Measurements from ENCODE around the gene EFHC1. TPM values are rescaled to one million over a fixed set of nuclear protein-coding genes. Genes with fewer than 3 reads are reported as not detected.

EFHC1 gene
- total and polyA plus RNA-seq, 2 of the 13 experiments (the other 11 are each of a cell fraction or from before 2014, with no cell fraction given), result 23.4 to 29.5 TPM

DNA sequence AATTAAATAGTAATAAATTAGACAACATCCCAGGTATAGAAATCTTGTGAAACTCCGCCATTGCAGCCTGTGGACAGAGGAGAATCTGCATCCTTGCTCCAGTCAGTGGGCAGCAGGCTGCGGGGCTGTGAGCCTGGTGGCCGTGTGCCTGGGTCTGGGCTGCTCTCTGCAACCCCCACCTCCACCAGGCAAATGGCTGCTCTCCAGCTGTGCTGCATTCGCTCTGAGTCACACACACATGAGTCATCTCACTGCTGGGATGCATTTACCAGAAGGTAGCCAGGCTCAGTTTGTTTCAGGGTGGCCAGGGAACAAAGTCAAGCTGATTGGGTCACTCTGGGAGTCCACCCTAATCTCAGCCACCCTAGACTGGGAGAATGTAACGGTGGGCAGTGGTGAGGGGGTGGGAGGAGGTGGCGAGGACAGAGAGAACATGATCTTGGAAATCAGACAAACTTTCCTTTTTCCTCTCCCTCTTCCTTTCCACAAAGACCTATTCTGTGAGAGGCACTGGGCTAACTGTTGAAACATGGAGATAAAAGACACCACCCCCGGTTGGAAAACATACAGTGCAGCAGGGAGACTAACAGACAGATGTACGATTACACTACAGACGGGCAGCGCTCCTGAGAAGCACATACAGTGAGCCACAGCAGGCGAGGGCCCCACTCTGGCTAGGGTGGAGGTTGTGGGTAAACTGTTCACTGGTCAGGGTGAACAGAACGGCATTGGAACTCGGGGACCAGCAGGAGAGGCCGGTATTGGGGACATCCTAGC, 97.5 kb downstream of the EFHC1 start (continued):
- TF ChIP-seq YEATS4 (CRISPR knock-in tag; IDR thresholded peaks at IDR 0.05; ENCODE audit: borderline replicate concordance) (peak; percentile 22; the same call in 1 of the 2 replicates), ZNF160 (CRISPR knock-in tag; IDR thresholded peaks at IDR 0.05) (peak; percentile 44; the same call in 1 of the 2 replicates), ZKSCAN8 (CRISPR knock-in tag; IDR thresholded peaks at IDR 0.05; ENCODE audit: borderline replicate concordance) (peak; percentile 88), ZNF543 (CRISPR knock-in tag; IDR thresholded peaks at IDR 0.05) (no peak), ZNF607 (CRISPR knock-in tag; IDR thresholded peaks at IDR 0.05; ENCODE audit: borderline replicate concordance) (no peak), ZNF761 (CRISPR knock-in tag; conservative IDR thresholded peaks at IDR 0.05) (no peak), MATR3 (CRISPR knock-in tag; IDR thresholded peaks at IDR 0.05) (no peak), TCF7 (IDR thresholded peaks at IDR 0.05; ENCODE audit: low read depth) (no peak), ZSCAN20 (CRISPR knock-in tag; IDR thresholded peaks at IDR 0.05; ENCODE audit: borderline replicate concordance) (no peak), ZNF430 (CRISPR knock-in tag; IDR thresholded peaks at IDR 0.05) (no peak; the same call in 1 of the 2 replicates), RCOR2 (CRISPR knock-in tag; IDR thresholded peaks at IDR 0.05) (peak; percentile 72; the same call in 1 of the 2 replicates), RFX1 (IDR thresholded peaks at IDR 0.05) (no peak; the same call in 1 of the 2 replicates), TARDBP (CRISPR knock-in tag; IDR thresholded peaks at IDR 0.05) (peak; percentile 84; the same call in 1 of the 2 replicates), ZNF556 (CRISPR knock-in tag; IDR thresholded peaks at IDR 0.05; ENCODE audit: borderline replicate concordance) (peak; percentile 38; the same call in 1 of the 2 replicates), TCF7L2 (IDR thresholded peaks at IDR 0.05; ENCODE audit: low read depth, low read length) (no peak), HHEX (CRISPR knock-in tag; IDR thresholded peaks at IDR 0.05) (no peak), GATAD1 (CRISPR knock-in tag; IDR thresholded peaks at IDR 0.05) (0 out of 2 replicates have a peak, but pooled peaks have one; percentile 50), CEBPG (CRISPR knock-in tag; IDR thresholded peaks at IDR 0.05) (peak; percentile 54; the same call in 1 of the 2 replicates)
- TF ChIP-seq, protein P1, sequence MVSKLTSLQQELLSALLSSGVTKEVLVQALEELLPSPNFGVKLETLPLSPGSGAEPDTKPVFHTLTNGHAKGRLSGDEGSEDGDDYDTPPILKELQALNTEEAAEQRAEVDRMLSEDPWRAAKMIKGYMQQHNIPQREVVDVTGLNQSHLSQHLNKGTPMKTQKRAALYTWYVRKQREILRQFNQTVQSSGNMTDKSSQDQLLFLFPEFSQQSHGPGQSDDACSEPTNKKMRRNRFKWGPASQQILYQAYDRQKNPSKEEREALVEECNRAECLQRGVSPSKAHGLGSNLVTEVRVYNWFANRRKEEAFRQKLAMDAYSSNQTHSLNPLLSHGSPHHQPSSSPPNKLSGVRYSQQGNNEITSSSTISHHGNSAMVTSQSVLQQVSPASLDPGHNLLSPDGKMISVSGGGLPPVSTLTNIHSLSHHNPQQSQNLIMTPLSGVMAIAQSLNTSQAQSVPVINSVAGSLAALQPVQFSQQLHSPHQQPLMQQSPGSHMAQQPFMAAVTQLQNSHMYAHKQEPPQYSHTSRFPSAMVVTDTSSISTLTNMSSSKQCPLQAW (CRISPR knock-in tag; IDR thresholded peaks at IDR 0.05), result peak; percentile 61
- TF ChIP-seq, protein P2, sequence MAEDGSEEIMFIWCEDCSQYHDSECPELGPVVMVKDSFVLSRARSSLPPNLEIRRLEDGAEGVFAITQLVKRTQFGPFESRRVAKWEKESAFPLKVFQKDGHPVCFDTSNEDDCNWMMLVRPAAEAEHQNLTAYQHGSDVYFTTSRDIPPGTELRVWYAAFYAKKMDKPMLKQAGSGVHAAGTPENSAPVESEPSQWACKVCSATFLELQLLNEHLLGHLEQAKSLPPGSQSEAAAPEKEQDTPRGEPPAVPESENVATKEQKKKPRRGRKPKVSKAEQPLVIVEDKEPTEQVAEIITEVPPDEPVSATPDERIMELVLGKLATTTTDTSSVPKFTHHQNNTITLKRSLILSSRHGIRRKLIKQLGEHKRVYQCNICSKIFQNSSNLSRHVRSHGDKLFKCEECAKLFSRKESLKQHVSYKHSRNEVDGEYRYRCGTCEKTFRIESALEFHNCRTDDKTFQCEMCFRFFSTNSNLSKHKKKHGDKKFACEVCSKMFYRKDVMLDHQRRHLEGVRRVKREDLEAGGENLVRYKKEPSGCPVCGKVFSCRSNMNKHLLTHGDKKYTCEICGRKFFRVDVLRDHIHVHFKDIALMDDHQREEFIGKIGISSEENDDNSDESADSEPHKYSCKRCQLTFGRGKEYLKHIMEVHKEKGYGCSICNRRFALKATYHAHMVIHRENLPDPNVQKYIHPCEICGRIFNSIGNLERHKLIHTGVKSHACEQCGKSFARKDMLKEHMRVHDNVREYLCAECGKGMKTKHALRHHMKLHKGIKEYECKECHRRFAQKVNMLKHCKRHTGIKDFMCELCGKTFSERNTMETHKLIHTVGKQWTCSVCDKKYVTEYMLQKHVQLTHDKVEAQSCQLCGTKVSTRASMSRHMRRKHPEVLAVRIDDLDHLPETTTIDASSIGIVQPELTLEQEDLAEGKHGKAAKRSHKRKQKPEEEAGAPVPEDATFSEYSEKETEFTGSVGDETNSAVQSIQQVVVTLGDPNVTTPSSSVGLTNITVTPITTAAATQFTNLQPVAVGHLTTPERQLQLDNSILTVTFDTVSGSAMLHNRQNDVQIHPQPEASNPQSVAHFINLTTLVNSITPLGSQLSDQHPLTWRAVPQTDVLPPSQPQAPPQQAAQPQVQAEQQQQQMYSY (CRISPR knock-in tag; IDR thresholded peaks at IDR 0.05), result no peak
- TF ChIP-seq, protein P3, sequence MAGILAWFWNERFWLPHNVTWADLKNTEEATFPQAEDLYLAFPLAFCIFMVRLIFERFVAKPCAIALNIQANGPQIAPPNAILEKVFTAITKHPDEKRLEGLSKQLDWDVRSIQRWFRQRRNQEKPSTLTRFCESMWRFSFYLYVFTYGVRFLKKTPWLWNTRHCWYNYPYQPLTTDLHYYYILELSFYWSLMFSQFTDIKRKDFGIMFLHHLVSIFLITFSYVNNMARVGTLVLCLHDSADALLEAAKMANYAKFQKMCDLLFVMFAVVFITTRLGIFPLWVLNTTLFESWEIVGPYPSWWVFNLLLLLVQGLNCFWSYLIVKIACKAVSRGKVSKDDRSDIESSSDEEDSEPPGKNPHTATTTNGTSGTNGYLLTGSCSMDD (CRISPR knock-in tag; IDR thresholded peaks at IDR 0.05), result no peak
- TF ChIP-seq, protein P4, sequence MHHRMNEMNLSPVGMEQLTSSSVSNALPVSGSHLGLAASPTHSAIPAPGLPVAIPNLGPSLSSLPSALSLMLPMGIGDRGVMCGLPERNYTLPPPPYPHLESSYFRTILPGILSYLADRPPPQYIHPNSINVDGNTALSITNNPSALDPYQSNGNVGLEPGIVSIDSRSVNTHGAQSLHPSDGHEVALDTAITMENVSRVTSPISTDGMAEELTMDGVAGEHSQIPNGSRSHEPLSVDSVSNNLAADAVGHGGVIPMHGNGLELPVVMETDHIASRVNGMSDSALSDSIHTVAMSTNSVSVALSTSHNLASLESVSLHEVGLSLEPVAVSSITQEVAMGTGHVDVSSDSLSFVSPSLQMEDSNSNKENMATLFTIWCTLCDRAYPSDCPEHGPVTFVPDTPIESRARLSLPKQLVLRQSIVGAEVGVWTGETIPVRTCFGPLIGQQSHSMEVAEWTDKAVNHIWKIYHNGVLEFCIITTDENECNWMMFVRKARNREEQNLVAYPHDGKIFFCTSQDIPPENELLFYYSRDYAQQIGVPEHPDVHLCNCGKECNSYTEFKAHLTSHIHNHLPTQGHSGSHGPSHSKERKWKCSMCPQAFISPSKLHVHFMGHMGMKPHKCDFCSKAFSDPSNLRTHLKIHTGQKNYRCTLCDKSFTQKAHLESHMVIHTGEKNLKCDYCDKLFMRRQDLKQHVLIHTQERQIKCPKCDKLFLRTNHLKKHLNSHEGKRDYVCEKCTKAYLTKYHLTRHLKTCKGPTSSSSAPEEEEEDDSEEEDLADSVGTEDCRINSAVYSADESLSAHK (CRISPR knock-in tag; IDR thresholded peaks at IDR 0.05; ENCODE audit: borderline replicate concordance), result no peak
